ENCODE measurements around the gene TAS2R19.
"Not testable (repeated sequence)": the region's sequence is repeated elsewhere in the genome, so short reads cannot be mapped to it uniquely, and the experiment has no call there.

The TAS2R19 gene

GRCh38 chr12:11059041-11059440 is 36.6 kb upstream of the TAS2R19 start:
- H3K4me3 ChIP-seq (ENCODE audit: low read depth, low read length): no peak overlapping the region
- no peak for TF ChIP-seq CTCF (IDR thresholded peaks at IDR 0.05; ENCODE audit: low read depth, low read length)

DNA sequence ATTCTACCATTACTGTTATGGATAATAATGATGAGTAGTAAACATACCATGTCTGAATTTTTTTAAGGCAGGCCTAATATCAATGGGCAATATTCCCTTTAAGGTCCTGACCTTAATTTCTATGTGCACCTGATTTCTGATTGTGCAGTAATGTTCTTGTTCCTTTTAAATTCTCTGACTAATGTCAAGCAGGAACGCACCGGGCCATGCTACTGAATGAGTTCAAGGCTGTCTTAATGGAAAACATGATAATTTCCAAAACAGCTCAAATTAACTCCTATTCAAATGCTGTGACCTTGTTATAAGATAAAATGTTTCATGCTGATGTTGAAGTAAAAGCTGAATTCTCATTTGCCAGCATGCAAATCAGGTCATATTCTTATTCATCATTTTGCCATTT is 32.9 kb upstream of the TAS2R19 start:
- H3K4me3 ChIP-seq (ENCODE audit: low read depth, low read length): no peak overlapping the region
- no peak for TF ChIP-seq CTCF (IDR thresholded peaks at IDR 0.05; ENCODE audit: low read depth, low read length)

- not testable (repeated sequence) for H3K4me3 ChIP-seq (ENCODE audit: low read depth, low read length)
These were observed 27.5 kb upstream of the TAS2R19 start for GRCh38 chr12:11049806-11050531.

GRCh38 chr12:11041366-11041765 is 18.9 kb upstream of the TAS2R19 start:
- not testable (repeated sequence) for H3K4me3 ChIP-seq (ENCODE audit: low read depth, low read length)

GRCh38 chr12:11040162-11040561 is 17.7 kb upstream of the TAS2R19 start:
- no peak overlapping the region for H3K4me3 ChIP-seq (ENCODE audit: low read depth, low read length)
- TF ChIP-seq CTCF (IDR thresholded peaks at IDR 0.05; ENCODE audit: low read depth, low read length): no peak

DNA sequence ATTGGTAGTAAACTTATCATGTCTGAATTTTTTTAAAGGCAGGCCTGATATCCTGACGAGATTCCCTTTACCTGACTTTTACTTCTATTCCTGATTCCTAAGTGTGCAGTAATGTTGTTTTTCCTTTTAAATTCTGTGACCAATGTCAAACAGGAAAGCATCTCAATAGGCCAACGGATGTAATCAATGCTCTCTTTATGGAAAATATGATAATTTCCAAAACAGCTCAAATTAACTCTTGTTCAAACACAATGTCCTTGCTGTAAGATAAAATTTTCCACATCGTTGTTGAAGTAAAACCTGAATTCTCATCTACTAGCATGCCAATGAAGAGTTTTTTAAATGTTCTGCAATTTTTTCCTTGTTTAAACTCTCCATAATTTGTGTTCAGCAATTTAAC is 16.8 kb upstream of the TAS2R19 start:
- no peak for TF ChIP-seq CTCF (IDR thresholded peaks at IDR 0.05; ENCODE audit: low read depth, low read length)
- no peak overlapping the region for H3K4me3 ChIP-seq (ENCODE audit: low read depth, low read length)

GRCh38 chr12:11033959-11034358 is 11.5 kb upstream of the TAS2R19 start:
- not testable (repeated sequence) for H3K4me3 ChIP-seq (ENCODE audit: low read depth, low read length)

GRCh38 chr12:11031307-11031706 is 8.9 kb upstream of the TAS2R19 start, which contains the start of gene TAS2R31:
Gene TAS2R31, minus strand, starts transcription at chr12:11031407. Its CDS starts 72 bp downstream, at chr12:11031335.
- TF ChIP-seq CTCF (IDR thresholded peaks at IDR 0.05; ENCODE audit: low read depth, low read length): no peak

DNA sequence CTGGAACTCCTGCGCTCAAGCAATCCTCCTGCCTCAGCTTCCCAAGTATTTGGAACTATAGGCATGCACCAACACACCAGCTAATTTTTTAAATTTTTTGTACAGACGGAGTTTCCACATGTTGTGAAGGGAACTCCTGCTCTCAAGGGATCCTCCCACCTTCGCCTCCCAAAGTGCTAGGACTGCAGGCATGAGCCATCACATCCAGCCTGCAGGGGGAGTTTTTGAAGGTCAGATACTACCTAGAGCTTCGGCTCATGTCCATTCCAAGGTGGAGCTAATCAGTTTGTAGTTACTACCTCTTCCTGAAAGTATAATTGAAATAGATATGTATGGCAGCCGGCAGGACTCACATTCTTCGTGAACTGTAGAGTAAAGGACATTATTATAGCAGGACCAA is 3.7 kb upstream of the TAS2R19 start:
- TF ChIP-seq CTCF (IDR thresholded peaks at IDR 0.05; ENCODE audit: low read depth, low read length): no peak

More at GRCh38 chr12:11031307-11031706, 8.9 kb upstream of the TAS2R19 start, which contains the start of gene TAS2R31:
- H3K4me3 ChIP-seq (ENCODE audit: low read depth, low read length): no peak within 1 kb of the TSS

More for the DNA sequence above, 3.7 kb upstream of the TAS2R19 start:
- H3K4me3 ChIP-seq (ENCODE audit: low read depth, low read length): no peak overlapping the region

Measured in WI38 (cell line).